CD14-positive monocyte (primary cell): Measurements from ENCODE around the gene CHTF8. TPM values are rescaled to one million over a fixed set of nuclear protein-coding genes. Genes with fewer than 3 reads are reported as not detected.

Experiments used
- DNase-seq, 3 donors: peaks; one replicate each; pipeline ENCODE4 v3.0.0-alpha.2; 2011 to 2022
- H2AFZ ChIP-seq: 2 replicates; pipeline ENCODE4 v1.6.0; 2012; ENCODE audit warnings: mild to moderate bottlenecking, low read depth, low read length, inconsistent platforms; ENCODE audit not compliant: insufficient read depth, poor library complexity, severe bottlenecking
- H3K27ac ChIP-seq, 2 donors: 1 replicate in 1 of 2; 2 replicates in 1 of 2; pipeline ENCODE4 v1.5.1; 2012 to 2013; ENCODE audit warnings: low read length in 2 of 2, control low read depth in 1 of 2, inconsistent platforms in 1 of 2, low read depth in 1 of 2, mild to moderate bottlenecking in 1 of 2
- H3K27me3 ChIP-seq, 2 donors: one replicate each; pipeline versions ENCODE4 v1.6.0 to v1.6.1; 2011 to 2013; ENCODE audit warnings: low read length in 2 of 2; ENCODE audit not compliant: control insufficient read depth in 2 of 2, insufficient read depth in 2 of 2
- H3K36me3 ChIP-seq, 2 donors: replicated peaks in 1 of 2; 1 replicate in 1 of 2; 2 replicates in 1 of 2; pipeline versions ENCODE4 v1.5.1 to v1.6.1; 2012 to 2013; ENCODE audit warnings: low read length in 2 of 2, control low read depth in 1 of 2, inconsistent platforms in 1 of 2, mild to moderate bottlenecking in 1 of 2; ENCODE audit not compliant: insufficient read depth in 2 of 2, control insufficient read depth in 1 of 2
- H3K4me1 ChIP-seq, 2 donors: 1 replicate in 1 of 2; 2 replicates in 1 of 2; pipeline versions ENCODE4 v1.5.1 to v1.6.1; 2012 to 2013; ENCODE audit warnings: low read length in 2 of 2, control low read depth in 1 of 2, inconsistent platforms in 1 of 2, mild to moderate bottlenecking in 1 of 2, moderate library complexity in 1 of 2; ENCODE audit not compliant: insufficient read depth in 2 of 2, control insufficient read depth in 1 of 2
- H3K4me2 ChIP-seq: replicated peaks from 2 replicates; pipeline ENCODE3; 2012; ENCODE audit warnings: low read length, moderate library complexity, mild to moderate bottlenecking; ENCODE audit not compliant: poor library complexity, severe bottlenecking; ENCODE audit errors: extremely low read depth
- H3K4me3 ChIP-seq, 3 experiments: fragments of 200-600 bp in 1 of 3; sonication (generic) in 1 of 3; replicated peaks in 1 of 3; 1 replicate in 2 of 3; 2 replicates in 1 of 3; pipeline ENCODE4 v1.5.1; 2011 to 2013; ENCODE audit warnings: low read length in 3 of 3, mild to moderate bottlenecking in 3 of 3, control low read depth in 2 of 3, low read depth in 2 of 3, inconsistent platforms in 1 of 3, moderate library complexity in 1 of 3
- H3K79me2 ChIP-seq: 2 replicates; pipeline ENCODE4 v1.6.0; 2012; ENCODE audit warnings: mild to moderate bottlenecking, control low read depth, inconsistent platforms, low read length, moderate library complexity; ENCODE audit not compliant: insufficient read depth
- H3K9ac ChIP-seq: 2 replicates; pipeline ENCODE4 v1.6.0; 2017; ENCODE audit warnings: low read length, mild to moderate bottlenecking; ENCODE audit not compliant: insufficient read depth, poor library complexity, severe bottlenecking
- H3K9me3 ChIP-seq, 2 donors: replicated peaks in 1 of 2; 1 replicate in 1 of 2; 2 replicates in 1 of 2; pipeline versions ENCODE4 v1.5.1 to v1.6.1; 2012 to 2013; ENCODE audit warnings: low read length in 2 of 2, control low read depth in 1 of 2; ENCODE audit not compliant: control insufficient read depth in 1 of 2, insufficient read depth in 1 of 2
- H4K20me1 ChIP-seq: 2 replicates; pipeline ENCODE4 v1.6.0; 2012; ENCODE audit warnings: mild to moderate bottlenecking, low read length, control low read depth, moderate library complexity; ENCODE audit not compliant: insufficient read depth
- H3K27ac Mint-ChIP-seq, 7 donors: one replicate each; pipeline ENCODE4 v1.8.0; 2020; ENCODE audit warnings: mild to moderate bottlenecking in 7 of 7, mixed read lengths in 7 of 7, moderate library complexity in 6 of 7, inconsistent platforms in 2 of 7
- H3K27me3 Mint-ChIP-seq, 3 donors: one replicate each; pipeline ENCODE4 v1.8.0; 2021 to 2022; ENCODE audit warnings: low read depth in 3 of 3, mild to moderate bottlenecking in 3 of 3, mixed read lengths in 3 of 3, moderate library complexity in 3 of 3, inconsistent platforms in 1 of 3
- H3K36me3 Mint-ChIP-seq, 2 donors: one replicate each; pipeline ENCODE4 v1.8.0; 2020; ENCODE audit warnings: mixed read lengths in 2 of 2, inconsistent platforms in 1 of 2, mild to moderate bottlenecking in 1 of 2
- H3K4me1 Mint-ChIP-seq: one replicate; pipeline ENCODE4 v1.8.0; 2020; ENCODE audit warnings: mild to moderate bottlenecking, mixed read lengths
- H3K4me3 Mint-ChIP-seq, 2 donors: one replicate each; pipeline ENCODE4 v1.8.0; 2020; ENCODE audit warnings: mild to moderate bottlenecking in 2 of 2, mixed read lengths in 2 of 2, moderate library complexity in 1 of 2
- H3K9me3 Mint-ChIP-seq, 7 donors: one replicate each; pipeline ENCODE4 v1.8.0; 2020 to 2022; ENCODE audit warnings: mixed read lengths in 7 of 7, mild to moderate bottlenecking in 6 of 7, moderate library complexity in 6 of 7, inconsistent platforms in 2 of 7
- CTCF ChIP-seq: fragments of 200-600 bp; IDR thresholded peaks from one replicate; pipeline ENCODE4 v1.8.0; 2022; ENCODE audit warnings: antibody characterized with exemption, mild to moderate bottlenecking
- WGBS: methylation state at CpG from one replicate; pipeline ENCODE4 v1.1.5; 2013; ENCODE audit warnings: missing lambda C conversion rate; ENCODE audit not compliant: insufficient coverage; 5-methylcytosine and 5-hydroxymethylcytosine counted together
- intact Hi-C, 2 donors: fragments of 100-400 bp; cut with micrococcal nuclease; formaldehyde crosslinking; loops; one replicate each; pipeline versions ENCODE4 v1.15.0 to v1.15.1; 2023
- polyA plus RNA-seq, 3 donors: library from polyadenylated mRNA; depleted of rRNA in 1 of 3; unstranded in 2 of 3; stranded (reverse) in 1 of 3; fragments of 300-500 nt in 2 of 3; fragments of >200 nt in 1 of 3; fragmentation: Illumina TruSeq in 2 of 3; gene quantifications; 1 replicate in 2 of 3; 2 replicates in 1 of 3; pipeline ENCODE4 v1.2.3, GENCODE V29; 2012 to 2021

CHTF8 gene
- polyA plus RNA-seq, 3 donors, result 45.9 to 172 (median 158) TPM

GRCh38 chr16:69108064-69108904 lies 24.1 kb downstream of the CHTF8 start:
- no peak overlapping the region for H3K9ac ChIP-seq
- H4K20me1 ChIP-seq, result peaks cover 62% of the 10 kb centered on the region
- peaks cover 23% of the 10 kb centered on the region for H3K4me1 Mint-ChIP-seq
- no peak overlapping the region for H3K27ac ChIP-seq
- H3K27me3 ChIP-seq, result peaks cover 24 to 49% of the 10 kb centered on the region in 2 donors
- intact Hi-C loops, result no loop called here
- H3K4me3 Mint-ChIP-seq, result peak overlapping the region in 1 of 2 donors; percentile 76
- peaks cover 0 to 11% (median 0%) of the 10 kb centered on the region in 7 donors for H3K9me3 Mint-ChIP-seq
- peaks cover 54 to 58% (median 55%) of the 10 kb centered on the region in 3 donors for H3K27me3 Mint-ChIP-seq
- peaks cover 0 to 7% of the 10 kb centered on the region in 2 donors for H3K9me3 ChIP-seq
- H3K4me1 ChIP-seq, result peaks cover 14 to 25% of the 10 kb centered on the region in 2 donors
- no peak overlapping the region for H3K4me3 ChIP-seq
- WGBS, result 93% methylated on average over 6 of the region's 9 CpGs
- peaks cover 12 to 19% of the 10 kb centered on the region in 2 donors for H3K36me3 ChIP-seq
- no peak for TF ChIP-seq CTCF
- H3K36me3 Mint-ChIP-seq, result peaks cover 20 to 32% of the 10 kb centered on the region in 2 donors
- H3K79me2 ChIP-seq, result no peaks in the 10 kb centered on the region
- no peak overlapping the region for H3K4me2 ChIP-seq
- no peak overlapping the region for H2AFZ ChIP-seq
- no peak overlapping the region for H3K27ac Mint-ChIP-seq
- DNase-seq, result no peak

- Histone ChIP-seq H3K36me3 (peaks cover 12 to 19% of the 10 kb centered on the region in 2 donors), H4K20me1 (peaks cover 55% of the 10 kb centered on the region), H2AFZ (no peak overlapping the region), H3K9me3 (peaks cover 0 to 7% of the 10 kb centered on the region in 2 donors), H3K4me3 (no peak overlapping the region), H3K27ac (no peak overlapping the region), H3K4me2 (peak overlapping the region; percentile 56), H3K27me3 (peaks cover 24 to 49% of the 10 kb centered on the region in 2 donors), H3K9ac (no peak overlapping the region), H3K4me1 (peaks cover 14 to 25% of the 10 kb centered on the region in 2 donors), H3K79me2 (no peaks in the 10 kb centered on the region)
- no peak for TF ChIP-seq CTCF
- DNase-seq, result no peak
- Mint-ChIP-seq H3K27ac (no peak overlapping the region), H3K36me3 (peaks cover 20 to 32% of the 10 kb centered on the region in 2 donors), H3K4me1 (peaks cover 20% of the 10 kb centered on the region), H3K27me3 (peaks cover 59 to 66% (median 61%) of the 10 kb centered on the region in 3 donors), H3K4me3 (peak overlapping the region in 1 of 2 donors; percentile 76), H3K9me3 (peaks cover 0 to 11% (median 0%) of the 10 kb centered on the region in 7 donors)
- intact Hi-C loops, result no loop called here
- 6% methylated on average over 48 of the region's 52 CpGs for WGBS
Observed at GRCh38 chr16:69107316-69107962, 24.9 kb downstream of the CHTF8 start.
